Ishikawa (cell line): Measurements from ENCODE around the gene SLC25A2.

ENCODE experiments used
- CEBPB ChIP-seq: IDR thresholded peaks from 2 replicates; pipeline ENCODE4 v1.6.1; 2012
- CREB1 ChIP-seq: IDR thresholded peaks from 2 replicates; pipeline ENCODE4 v1.6.1; 2012; ENCODE audit warnings: low read depth
- EGR1 ChIP-seq: IDR thresholded peaks from 2 replicates; pipeline ENCODE4 v1.6.1; 2012
- EP300 ChIP-seq: IDR thresholded peaks from 2 replicates; pipeline ENCODE4 v1.6.1; 2012; ENCODE audit warnings: borderline replicate concordance
- FOXM1 ChIP-seq: IDR thresholded peaks from 2 replicates; pipeline ENCODE4 v1.6.1; 2012; ENCODE audit warnings: low read depth, borderline replicate concordance
- NFIC ChIP-seq: IDR thresholded peaks from 2 replicates; pipeline ENCODE4 v1.6.1; 2012
- RAD21 ChIP-seq: IDR thresholded peaks from 2 replicates; pipeline ENCODE4 v1.6.1; 2012; ENCODE audit warnings: low read depth
- REST ChIP-seq: IDR thresholded peaks from 2 replicates; pipeline ENCODE4 v1.6.1; 2012; ENCODE audit warnings: low read depth, mild to moderate bottlenecking
- TAF1 ChIP-seq: IDR thresholded peaks from 2 replicates; pipeline ENCODE4 v1.6.1; 2012; ENCODE audit warnings: low read depth, mild to moderate bottlenecking
- TCF12 ChIP-seq: IDR thresholded peaks from 2 replicates; pipeline ENCODE4 v1.6.1; 2012; ENCODE audit warnings: low read depth
- TEAD4 ChIP-seq: IDR thresholded peaks from 2 replicates; pipeline ENCODE4 v1.6.1; 2012
- USF1 ChIP-seq: IDR thresholded peaks from 2 replicates; pipeline ENCODE4 v1.6.1; 2012
- YY1 ChIP-seq: IDR thresholded peaks from 2 replicates; pipeline ENCODE4 v1.6.1; 2012; ENCODE audit warnings: low read depth
- ZBTB7A ChIP-seq: IDR thresholded peaks from 2 replicates; pipeline ENCODE4 v1.6.1; 2012; ENCODE audit warnings: low read depth
- TF ChIP-seq, protein P1 (sequence below): IDR thresholded peaks from 2 replicates; pipeline ENCODE4 v1.6.1; 2012

The SLC25A2 gene

DNA sequence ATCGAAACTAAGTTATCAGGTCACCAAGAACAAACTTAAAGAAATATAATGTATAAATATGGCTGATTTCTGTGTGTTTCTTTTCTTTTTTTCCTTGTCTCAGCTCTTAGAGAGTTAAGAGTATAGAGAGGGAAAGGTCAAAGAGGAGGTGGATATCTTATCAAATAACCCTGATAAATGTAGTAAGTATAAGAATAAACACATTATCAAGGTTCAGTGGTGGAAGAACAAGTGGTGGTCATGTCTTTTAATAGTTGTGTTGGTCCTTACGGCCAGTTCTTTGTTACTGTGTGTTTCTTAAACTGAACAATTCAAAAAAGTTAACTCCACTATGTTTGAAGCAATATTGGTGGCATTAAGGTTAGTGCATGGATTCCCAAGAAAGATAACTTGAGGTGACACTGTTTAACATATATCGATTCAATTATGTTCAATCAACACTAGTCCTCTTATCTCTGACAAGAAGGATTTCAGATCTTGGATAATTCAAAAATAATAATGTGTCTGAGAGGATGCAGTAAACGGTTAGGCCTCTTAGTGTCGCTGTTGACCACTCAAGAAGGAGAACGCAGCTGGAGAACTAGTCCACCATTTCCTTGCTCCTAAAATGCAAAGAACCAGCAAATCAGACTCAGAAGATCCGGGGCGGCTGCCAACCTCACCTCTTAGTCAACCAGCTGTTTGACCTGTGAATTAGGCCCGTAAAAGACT lies 39.5 kb upstream of the SLC25A2 start, which contains the start of gene PCDHGA3:
TSS of gene PCDHGA3 (plus strand) at position 588 of the 711 bp plus-strand sequence. CDS start 205 bp downstream, outside the sequence.
- TF ChIP-seq CEBPB (no peak), CREB1 (no peak), NFIC (no peak), EP300 (no peak), EGR1 (no peak), RAD21 (no peak), TAF1 (no peak), REST (no peak), FOXM1 (no peak), TCF12 (no peak), USF1 (no peak), TEAD4 (no peak), YY1 (no peak), ZBTB7A (no peak)
- TF ChIP-seq, protein P1, sequence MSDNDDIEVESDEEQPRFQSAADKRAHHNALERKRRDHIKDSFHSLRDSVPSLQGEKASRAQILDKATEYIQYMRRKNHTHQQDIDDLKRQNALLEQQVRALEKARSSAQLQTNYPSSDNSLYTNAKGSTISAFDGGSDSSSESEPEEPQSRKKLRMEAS = no peak

GRCh38 chr5:141342773-141343172 lies 38.9 kb upstream of the SLC25A2 start:
- TF ChIP-seq CEBPB = no peak
- TF ChIP-seq FOXM1 = no peak
- TF ChIP-seq REST = no peak
- TF ChIP-seq RAD21 = no peak
- TF ChIP-seq EGR1 = no peak
- no peak for TF ChIP-seq YY1
- no peak for TF ChIP-seq TAF1
- no peak for TF ChIP-seq CREB1
- TF ChIP-seq TEAD4 = no peak
- TF ChIP-seq NFIC = no peak

GRCh38 chr5:141338538-141339306 lies 34.9 kb upstream of the SLC25A2 start, which contains the start of gene PCDHGA2:
PCDHGA2 (plus strand) TSS chr5:141338760.
- TF ChIP-seq RAD21 (peak; percentile 39), REST (no peak)

DNA sequence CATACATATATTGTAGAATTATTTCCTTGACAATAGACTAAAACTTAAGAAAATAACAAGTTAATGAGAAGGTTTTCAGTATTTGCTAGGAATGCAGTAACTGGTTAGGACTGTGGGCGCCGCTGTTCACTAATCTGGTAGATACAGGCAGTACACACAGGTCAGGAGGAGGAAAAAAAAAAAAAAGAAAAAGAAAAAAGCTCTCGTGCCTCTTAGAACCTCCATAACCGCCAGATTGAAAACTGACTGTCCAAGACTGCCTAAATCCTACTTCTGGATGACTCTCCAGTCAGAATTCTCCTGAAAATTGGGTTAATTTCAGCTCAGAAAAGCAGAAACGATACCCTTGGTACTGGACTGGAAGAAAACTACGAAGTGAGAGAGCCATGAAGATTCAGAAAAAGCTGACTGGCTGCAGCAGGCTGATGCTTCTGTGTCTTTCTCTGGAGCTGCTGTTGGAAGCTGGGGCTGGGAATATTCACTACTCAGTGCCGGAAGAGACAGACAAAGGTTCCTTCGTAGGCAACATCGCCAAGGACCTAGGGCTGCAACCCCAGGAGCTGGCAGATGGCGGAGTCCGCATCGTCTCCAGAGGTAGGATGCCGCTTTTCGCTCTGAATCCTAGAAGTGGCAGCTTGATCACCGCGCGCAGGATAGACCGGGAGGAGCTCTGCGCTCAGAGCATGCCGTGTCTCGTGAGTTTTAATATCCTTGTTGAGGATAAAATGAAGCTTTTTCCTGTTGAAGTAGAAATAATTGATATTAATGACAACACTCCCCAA lies 26.6 kb upstream of the SLC25A2 start, which contains the start of gene PCDHGA1:
TSS of gene PCDHGA1 (plus strand) at position 216 of the 782 bp plus-strand sequence.
- no peak for TF ChIP-seq USF1
- TF ChIP-seq EP300 = no peak
- no peak for TF ChIP-seq EGR1
- peak; percentile 46 for TF ChIP-seq RAD21
- TF ChIP-seq ZBTB7A = no peak
